Motor neuron (in vitro differentiated cells): ENCODE data around the gene TIMP2. TPM values are rescaled to one million over a fixed set of nuclear protein-coding genes. Genes with fewer than 3 reads are reported as not detected.

Experiments
- ATAC-seq, 8 experiments: fragments of 200-7000 bp; cut with Tn5 transposase; replicated peaks in 6 of 8; 2 replicates each; pipeline ENCODE4 v1.8.0; 2021; ENCODE audit warnings: mild to moderate bottlenecking in 8 of 8, moderate library complexity in 8 of 8
- H3K27ac ChIP-seq, 2 donors: fragments of 250-450 bp; sonication (Bioruptor Pico); 2 replicates each; pipeline ENCODE4 v1.9.0; 2021; ENCODE audit warnings: antibody characterized with exemption in 2 of 2, mild to moderate bottlenecking in 2 of 2, moderate library complexity in 1 of 2
- H3K4me1 ChIP-seq, 2 donors: fragments of 250-450 bp; sonication (Bioruptor Pico); replicated peaks in 1 of 2; 2 replicates each; pipeline ENCODE4 v1.6.1; 2021; ENCODE audit warnings: antibody characterized with exemption in 2 of 2, mild to moderate bottlenecking in 2 of 2, moderate library complexity in 1 of 2
- H3K4me3 ChIP-seq, 5 donors: fragments of 250-450 bp; sonication (Bioruptor Pico); 2 replicates each; pipeline ENCODE4 v1.9.0; 2021; ENCODE audit warnings: antibody characterized with exemption in 5 of 5, mild to moderate bottlenecking in 5 of 5, moderate library complexity in 4 of 5
- whole genome bisulfite sequencing, 10 experiments: fragments of 450-650 bp; shearing (Covaris generic); methylation state at CpG; one replicate each; pipeline ENCODE4 v1.0.0; 2022; 5-methylcytosine and 5-hydroxymethylcytosine counted together
- in situ Hi-C, 9 experiments: fragments of 400-800 bp; cut with MboI; loops; one replicate each; pipeline ENCODE4 v1.15.0; 2021; ENCODE audit warnings: low sequenced_read_pairs in 9 of 9, low pct_unique_long_range_greater_than_20kb in 2 of 9; ENCODE audit not compliant: unreplicated experiment in 9 of 9
- total RNA-seq, 8 experiments: library from RNA; unstranded; fragments of 300-600 nt; gene quantifications; 2 replicates each; pipeline versions ENCODE4 v1.2.3 to v1.2.4, GENCODE V29; 2022

TIMP2 gene
- total RNA-seq, 8 experiments from 2014 or later = 18.8 to 246 (median 38.7) TPM

GRCh38 chr17:78862073-78863023 lies 62.8 kb downstream of the TIMP2 start:
- in situ Hi-C loops = loop anchor here in 7 of 9 experiments (10.0 to 25.0 kb wide), 3 partner anchors 100 to 112 kb away; partner anchors contain the start of gene LGALS3BP (in 1 of the 7)

DNA sequence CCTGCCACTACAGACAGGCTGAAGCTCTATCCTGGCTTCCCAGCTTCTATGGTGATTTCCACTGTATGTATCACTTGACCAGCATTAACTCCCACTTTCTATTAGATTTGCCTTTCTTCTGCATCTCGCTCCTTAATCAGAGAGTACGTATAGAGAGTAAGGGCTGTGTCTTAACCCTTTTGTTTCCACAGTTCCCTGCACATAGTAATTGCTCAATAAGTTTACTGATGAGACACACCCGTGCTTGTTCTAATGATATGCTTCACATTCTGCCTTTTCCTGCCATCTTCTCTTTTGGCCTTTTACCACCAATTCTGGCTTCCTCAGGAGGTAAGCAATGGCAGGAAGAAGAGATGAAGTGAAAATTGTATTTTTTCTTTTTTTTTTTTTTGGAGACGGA lies 64.0 kb downstream of the TIMP2 start:
- no peak overlapping the region for H3K4me3 ChIP-seq
- in situ Hi-C loops = loop anchor here in 7 of 9 experiments (10.0 to 25.0 kb wide), 3 partner anchors 101 to 114 kb away; partner anchors contain the start of gene LGALS3BP (in 1 of the 7)
- H3K4me1 ChIP-seq = peaks cover 3% of the 10 kb centered on the region in 2 donors
- no peak overlapping the region for H3K27ac ChIP-seq
- 75 to 100% (median 96%) methylated on average over 2 to 4 of the region's 4 CpGs for WGBS, 10 experiments
- ATAC-seq = no peak

More at GRCh38 chr17:78862073-78863023, 62.8 kb downstream of the TIMP2 start:
- ATAC-seq = peak; percentile 71 to 96 (median 92)
- WGBS, 10 experiments = 38 to 93% (median 85%) methylated on average over 3 to 16 of the region's 17 CpGs
- Histone ChIP-seq H3K4me1 (peaks cover 3% of the 10 kb centered on the region in 2 donors), H3K4me3 (no peak overlapping the region), H3K27ac (peak overlapping the region; percentile 40 to 82)

DNA sequence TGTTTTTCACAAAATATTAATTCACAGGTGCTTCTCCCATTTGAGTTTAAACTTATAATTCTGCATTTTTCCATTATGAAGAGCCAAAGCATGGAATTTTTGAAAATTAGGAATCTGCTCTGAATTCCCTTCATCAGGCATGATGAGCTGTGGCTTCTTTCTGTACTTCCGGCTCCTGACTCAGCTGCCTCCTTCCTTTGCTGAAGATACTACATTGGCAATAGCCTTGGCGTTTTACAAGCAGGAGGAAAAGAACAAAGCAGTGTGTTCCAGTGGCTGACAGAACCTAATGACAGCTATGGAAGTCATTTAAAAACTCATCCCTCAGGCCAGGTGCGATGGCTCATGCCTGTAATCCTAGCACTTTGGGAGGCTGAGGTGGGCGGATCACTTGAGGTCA lies 66.1 kb downstream of the TIMP2 start:
- 55 to 100% (median 83%) methylated on average over 1 to 3 of the region's 4 CpGs; no CpG with 5 or more reads in 3 of the 10 experiments for WGBS, 10 experiments
- Histone ChIP-seq H3K4me3 (no peak overlapping the region), H3K4me1 (no peaks in the 10 kb centered on the region), H3K27ac (no peak overlapping the region)
- in situ Hi-C loops = loop anchor here in 3 of 9 experiments (25.0 kb wide), 1 partner anchor 103 kb away; no protein-coding TSS in a partner anchor
- ATAC-seq = no peak

DNA sequence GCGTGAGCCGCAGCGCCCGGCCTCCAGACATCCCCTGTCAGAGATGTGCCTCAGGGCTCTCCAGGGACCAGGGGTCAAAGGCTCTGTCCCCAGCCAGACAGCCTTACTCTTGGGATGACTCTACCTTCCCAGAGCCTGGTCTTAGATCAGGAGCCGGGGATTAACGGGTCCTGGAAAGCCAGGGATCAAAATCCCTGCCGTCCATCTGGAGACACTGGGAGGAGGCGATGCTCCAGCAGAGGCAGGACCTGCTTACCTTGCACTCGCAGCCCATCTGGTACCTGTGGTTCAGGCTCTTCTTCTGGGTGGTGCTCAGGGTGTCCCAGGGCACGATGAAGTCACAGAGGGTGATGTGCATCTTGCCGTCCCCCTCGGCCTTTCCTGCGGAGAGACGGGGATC lies 67.9 kb downstream of the TIMP2 start:
- no peaks in the 10 kb centered on the region for H3K4me1 ChIP-seq
- ATAC-seq = no peak
- WGBS, 10 experiments = 80% methylated on average over 1 of the region's 14 CpGs; no CpG with 5 or more reads in 9 of the 10 experiments
- no peak overlapping the region for H3K27ac ChIP-seq
- in situ Hi-C loops = loop anchor here in 3 of 9 experiments (25.0 kb wide), 1 partner anchor 105 kb away; no protein-coding TSS in a partner anchor
- H3K4me3 ChIP-seq = no peak overlapping the region

- no peak overlapping the region for H3K4me3 ChIP-seq
- H3K27ac ChIP-seq = no peak overlapping the region
- WGBS, 10 experiments = 95% methylated on average over 11 of the region's 25 CpGs; no CpG with 5 or more reads in 9 of the 10 experiments
- ATAC-seq = peak in 2 of 8 experiments; percentile 16 to 34
- no peaks in the 10 kb centered on the region for H3K4me1 ChIP-seq
- in situ Hi-C loops = loop anchor here in 3 of 9 experiments (25.0 kb wide), 1 partner anchor 107 kb away; no protein-coding TSS in a partner anchor
Measured at GRCh38 chr17:78855561-78856165, 69.5 kb downstream of the TIMP2 start.

- in situ Hi-C loops = loop anchor here in 3 of 9 experiments (25.0 kb wide), 1 partner anchor 108 kb away; no protein-coding TSS in a partner anchor
- Histone ChIP-seq H3K4me1 (no peaks in the 10 kb centered on the region), H3K4me3 (no peak overlapping the region), H3K27ac (no peak overlapping the region)
- ATAC-seq = no peak
- 73 to 100% (median 94%) methylated on average over 1 to 6 of the region's 9 CpGs; no CpG with 5 or more reads in 2 of the 10 experiments for WGBS, 10 experiments
Measured at GRCh38 chr17:78854508-78854907, 70.7 kb downstream of the TIMP2 start.

GRCh38 chr17:78853926-78854394 lies 71.2 kb downstream of the TIMP2 start:
- Histone ChIP-seq H3K27ac (no peak overlapping the region), H3K4me3 (no peak overlapping the region), H3K4me1 (no peaks in the 10 kb centered on the region)
- in situ Hi-C loops = loop anchor here in 3 of 9 experiments (25.0 kb wide), 1 partner anchor 108 kb away; no protein-coding TSS in a partner anchor
- 68 to 100% (median 84%) methylated on average over 1 to 11 of the region's 11 CpGs; no CpG with 5 or more reads in 2 of the 10 experiments for WGBS, 10 experiments
- ATAC-seq = no peak

DNA sequence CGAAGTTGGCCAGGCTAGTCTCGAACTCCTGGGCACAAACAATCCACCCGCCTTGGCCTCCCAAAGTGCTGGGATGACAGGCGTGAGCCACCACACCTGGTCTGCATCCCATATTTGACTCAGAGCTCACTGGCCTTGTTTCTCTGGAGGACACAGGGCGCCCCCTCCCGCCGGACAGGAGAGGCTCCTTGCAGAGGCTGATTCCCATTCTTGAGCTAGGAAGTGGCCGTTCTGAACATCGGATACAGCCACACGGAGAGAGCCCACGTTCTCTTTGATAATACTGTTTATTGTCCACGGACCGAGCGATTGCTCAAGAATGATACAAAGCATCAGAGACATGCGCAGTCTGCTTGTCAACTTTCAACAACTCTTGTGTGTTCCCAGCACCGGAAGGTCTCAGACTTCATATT lies 72.5 kb downstream of the TIMP2 start:
- 86 to 100% (median 93%) methylated on average over 1 to 15 of the region's 16 CpGs; no CpG with 5 or more reads in 2 of the 10 experiments for WGBS, 10 experiments
- H3K4me3 ChIP-seq = no peak overlapping the region
- H3K4me1 ChIP-seq = no peaks in the 10 kb centered on the region
- H3K27ac ChIP-seq = no peak overlapping the region
- ATAC-seq = no peak
- in situ Hi-C loops = loop anchor here in 3 of 9 experiments (25.0 kb wide), 1 partner anchor 110 kb away; no protein-coding TSS in a partner anchor

DNA sequence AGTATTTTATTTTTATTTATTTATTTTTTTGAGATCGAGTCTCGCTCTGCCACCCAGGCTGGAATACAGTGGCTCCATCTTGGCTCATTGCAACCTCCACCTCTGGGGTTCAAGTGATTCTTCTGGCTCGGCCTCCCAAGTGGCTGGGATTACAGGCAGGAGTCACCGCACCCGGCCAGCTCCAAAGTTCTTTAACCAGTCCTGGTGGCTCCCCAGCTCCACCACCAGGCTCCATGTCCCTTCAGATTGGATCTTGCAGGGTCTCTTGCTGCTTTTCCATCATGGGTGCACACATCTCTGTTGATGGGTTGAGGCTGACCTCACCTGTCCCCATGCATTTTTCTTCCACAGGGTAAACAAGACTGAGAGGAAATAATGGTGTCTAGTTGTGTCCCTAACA lies 76.2 kb downstream of the TIMP2 start:
- Histone ChIP-seq H3K4me1 (no peaks in the 10 kb centered on the region), H3K4me3 (no peak overlapping the region), H3K27ac (no peak overlapping the region)
- in situ Hi-C loops = no loop called here
- 40 to 100% (median 93%) methylated on average over 1 to 5 of the region's 5 CpGs; no CpG with 5 or more reads in 1 of the 10 experiments for WGBS, 10 experiments
- no peak for ATAC-seq

DNA sequence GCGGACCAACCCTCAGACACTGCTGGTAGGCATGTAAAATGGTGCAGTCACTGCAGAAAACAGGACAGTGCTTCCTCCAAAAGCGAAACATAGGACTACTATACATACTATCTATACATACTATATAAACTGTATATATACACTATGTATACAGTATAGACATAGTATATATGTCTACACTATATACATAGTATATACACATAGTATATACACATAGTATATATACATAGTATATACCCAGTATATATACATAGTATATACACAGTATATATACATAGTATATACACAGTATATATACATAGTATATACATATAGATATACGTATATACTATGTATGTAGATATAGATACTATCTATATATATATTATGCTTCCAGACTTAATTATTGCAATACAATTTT lies 78.1 kb downstream of the TIMP2 start:
- in situ Hi-C loops = no loop called here
- Histone ChIP-seq H3K27ac (no peak overlapping the region), H3K4me1 (no peaks in the 10 kb centered on the region), H3K4me3 (no peak overlapping the region)
- no peak for ATAC-seq
- 56 to 100% (median 92%) methylated on average over 2 to 3 of the region's 3 CpGs; no CpG with 5 or more reads in 4 of the 10 experiments for WGBS, 10 experiments

DNA sequence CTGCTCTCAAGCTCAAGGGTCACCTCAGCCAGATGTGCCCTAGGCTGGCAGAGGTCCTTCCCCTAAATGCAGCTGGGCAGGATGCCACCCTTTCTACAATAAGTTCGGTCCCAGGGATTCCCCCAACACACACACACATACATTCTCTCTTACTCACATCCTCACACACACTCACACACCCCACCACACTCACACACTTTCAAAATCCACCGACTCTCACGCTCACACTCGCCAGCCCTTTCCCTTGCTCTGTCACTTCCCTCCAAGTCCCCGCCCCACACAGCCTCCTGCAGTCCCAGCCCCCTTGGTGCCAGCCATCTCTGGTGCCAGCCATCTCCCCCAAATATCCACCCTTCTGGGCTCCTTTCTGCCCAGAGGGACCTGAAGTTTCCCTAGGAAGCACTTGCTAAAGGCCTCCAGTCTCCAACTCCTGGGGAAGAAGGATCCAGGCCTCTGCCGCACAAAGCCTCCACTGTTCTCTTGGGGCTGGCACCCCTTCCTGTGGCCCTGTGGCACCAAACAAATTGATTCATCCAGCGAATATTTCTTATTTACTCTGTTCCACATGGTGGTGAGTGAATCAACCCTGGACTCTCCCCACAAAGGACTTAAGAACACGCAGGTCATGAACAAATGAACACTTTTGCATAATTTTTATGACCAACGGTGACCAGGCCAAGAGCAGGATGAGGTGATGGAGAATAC lies 80.7 kb downstream of the TIMP2 start:
- ATAC-seq = no peak
- Histone ChIP-seq H3K4me1 (peaks cover 5 to 7% of the 10 kb centered on the region in 2 donors), H3K4me3 (no peak overlapping the region), H3K27ac (no peak overlapping the region)
- 40 to 100% (median 81%) methylated on average over 1 to 4 of the region's 9 CpGs; no CpG with 5 or more reads in 2 of the 10 experiments for WGBS, 10 experiments
- in situ Hi-C loops = no loop called here

DNA sequence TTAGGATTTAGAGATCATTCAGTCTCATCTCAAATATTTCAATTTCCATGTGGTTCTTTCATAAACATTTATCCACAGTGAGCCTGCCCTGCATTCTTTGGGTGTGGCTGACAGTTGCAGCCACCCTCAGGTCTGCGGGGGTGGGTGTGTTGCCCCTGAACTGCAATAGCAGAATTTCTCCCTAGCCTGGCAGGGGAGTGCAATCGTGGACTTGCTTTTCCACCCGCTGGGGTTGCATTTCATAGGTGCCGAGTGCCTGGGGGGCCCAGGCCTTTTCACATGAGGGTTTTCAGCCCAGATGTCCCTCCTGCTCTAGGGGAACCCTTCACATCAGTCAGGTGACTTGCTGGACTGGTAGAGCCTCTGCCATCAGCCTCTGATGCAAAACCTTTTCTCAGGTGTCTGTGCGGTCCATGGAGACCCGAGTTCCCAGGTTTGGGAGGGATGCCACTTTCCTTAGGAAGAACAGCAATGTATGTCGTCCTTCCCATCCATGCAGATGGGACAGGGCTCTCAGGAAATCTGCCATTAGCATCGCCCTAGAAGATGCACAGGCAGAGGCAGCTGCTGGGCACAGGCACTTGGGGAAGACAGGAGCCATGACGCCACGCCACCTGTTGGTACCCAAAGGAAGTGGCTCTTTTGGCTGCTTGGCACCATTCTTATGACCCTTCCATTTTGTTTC lies 82.2 kb downstream of the TIMP2 start:
- 43 to 100% (median 69%) methylated on average over 2 to 7 of the region's 10 CpGs for WGBS, 10 experiments
- ATAC-seq = no peak

More for the DNA sequence above, 82.2 kb downstream of the TIMP2 start:
- H3K4me3 ChIP-seq = no peak overlapping the region
- in situ Hi-C loops = no loop called here
- H3K27ac ChIP-seq = no peak overlapping the region
- H3K4me1 ChIP-seq = peaks cover 5 to 17% of the 10 kb centered on the region in 2 donors
